DND-41 (cell line): ENCODE data around the gene FABP3.

Source experiments
- ATAC-seq: fragments of 200-7000 bp; cut with Tn5 transposase; 3 replicates; pipeline ENCODE4 v1.9.1; 2021; ENCODE audit warnings: low read depth; ENCODE audit not compliant: insufficient read depth
- DNase-seq: peaks from one replicate; pipeline ENCODE4 v3.0.0-alpha.2; 2020
- H2AFZ ChIP-seq: 2 replicates; pipeline ENCODE4 v1.6.0; 2012; ENCODE audit warnings: low read depth, low read length
- H3K27ac ChIP-seq: 2 replicates; pipeline ENCODE4 v1.5.1; 2012; ENCODE audit warnings: low read length, inconsistent platforms
- H3K27me3 ChIP-seq: fragments of 200-600 bp; sonication (generic); 2 replicates; pipeline ENCODE4 v1.6.0; 2012; ENCODE audit warnings: low read length, mild to moderate bottlenecking, inconsistent platforms; ENCODE audit not compliant: insufficient read depth, poor library complexity
- H3K36me3 ChIP-seq: 2 replicates; pipeline ENCODE4 v1.5.1; 2012; ENCODE audit warnings: low read length, inconsistent platforms; ENCODE audit not compliant: insufficient read depth
- H3K4me1 ChIP-seq: 2 replicates; pipeline ENCODE4 v1.5.1; 2012; ENCODE audit warnings: mild to moderate bottlenecking, low read length; ENCODE audit not compliant: insufficient read depth
- H3K4me2 ChIP-seq: 2 replicates; pipeline ENCODE4 v1.6.0; 2012; ENCODE audit warnings: mild to moderate bottlenecking, moderate library complexity, low read length, inconsistent platforms; ENCODE audit not compliant: insufficient read depth
- H3K4me3 ChIP-seq, 2 experiments: fragments of 200-600 bp in 1 of 2; shearing (Covaris generic) in 1 of 2; 2 replicates each; pipeline ENCODE4 v1.5.1; 2012 to 2016; ENCODE audit warnings: inconsistent platforms in 2 of 2, low read length in 2 of 2, mild to moderate bottlenecking in 2 of 2, low read depth in 1 of 2, moderate library complexity in 1 of 2
- H3K79me2 ChIP-seq: 2 replicates; pipeline ENCODE4 v1.6.0; 2012; ENCODE audit warnings: low read length, inconsistent platforms; ENCODE audit not compliant: insufficient read depth
- H3K9ac ChIP-seq: 2 replicates; pipeline ENCODE4 v1.6.0; 2012; ENCODE audit warnings: low read depth, mild to moderate bottlenecking, inconsistent platforms, low read length, moderate library complexity
- H3K9me3 ChIP-seq: 2 replicates; pipeline ENCODE4 v1.5.1; 2012; ENCODE audit warnings: low read length, moderate library complexity, mild to moderate bottlenecking, inconsistent platforms; ENCODE audit not compliant: insufficient read depth, severe bottlenecking
- H4K20me1 ChIP-seq: 2 replicates; pipeline ENCODE4 v1.6.0; 2012; ENCODE audit warnings: low read length; ENCODE audit not compliant: insufficient read depth
- EZH2 ChIP-seq: IDR thresholded peaks from 3 replicates; pipeline ENCODE4 v1.6.1; 2012; ENCODE audit warnings: borderline replicate concordance, low read depth, mild to moderate bottlenecking, moderate library complexity, low read length, inconsistent platforms; ENCODE audit not compliant: severe bottlenecking
- TF ChIP-seq, protein P1 (sequence below): IDR thresholded peaks from 2 replicates; pipeline ENCODE4 v1.5.1; 2012; ENCODE audit warnings: borderline replicate concordance, low read length, moderate library complexity, mild to moderate bottlenecking; ENCODE audit not compliant: poor library complexity, severe bottlenecking; ENCODE audit errors: extremely low read depth

The FABP3 gene

DNA sequence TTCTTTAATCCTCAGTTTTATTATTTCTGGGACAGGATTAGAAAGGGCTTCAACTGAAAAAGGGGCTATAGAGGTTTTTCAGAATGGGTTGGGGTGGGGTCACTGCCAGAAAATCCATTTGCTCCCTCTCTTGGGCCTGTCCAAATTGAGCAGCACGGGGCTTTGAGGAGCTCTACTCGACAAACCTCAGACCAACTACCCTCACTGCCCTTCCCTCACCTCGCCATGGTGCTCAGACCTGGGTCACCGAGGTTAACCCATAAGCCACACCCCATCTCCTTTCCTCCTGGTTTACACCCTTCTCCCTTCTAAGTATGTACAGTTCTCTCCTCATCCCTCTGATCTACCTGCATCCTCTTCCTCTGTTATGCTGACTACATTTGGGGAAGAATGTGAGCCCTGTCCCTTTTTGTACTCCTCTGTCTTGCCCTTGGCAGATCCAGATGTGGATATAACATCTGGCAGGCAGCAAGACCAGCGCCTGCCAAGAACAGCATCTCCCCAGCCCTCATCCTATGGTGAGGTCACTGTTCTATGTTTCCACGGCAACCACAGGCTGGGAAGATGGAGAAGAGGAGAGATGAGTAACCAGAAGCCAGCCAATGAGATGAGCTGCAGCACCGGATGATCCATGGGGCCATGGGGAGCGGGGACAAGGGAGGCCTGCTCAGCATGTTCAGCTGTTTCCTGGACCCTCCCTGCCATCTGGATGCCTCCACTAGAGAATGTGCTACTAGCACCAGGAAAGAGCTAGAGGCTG, 3.7 kb upstream of the FABP3 start:
- DNase-seq (no peak), ATAC-seq (no peak)
- Histone ChIP-seq H3K79me2 (no peaks in the 10 kb centered on the region), H3K36me3 (no peaks in the 10 kb centered on the region), H3K27me3 (no peaks in the 10 kb centered on the region), H3K4me1 (peaks cover 18% of the 10 kb centered on the region), H3K4me3 (no peak overlapping the region), H2AFZ (no peak overlapping the region), H4K20me1 (no peaks in the 10 kb centered on the region), H3K4me2 (no peak overlapping the region), H3K9me3 (no peaks in the 10 kb centered on the region), H3K27ac (no peak overlapping the region), H3K9ac (no peak overlapping the region)
- TF ChIP-seq EZH2, result no peak
- TF ChIP-seq, protein P1, sequence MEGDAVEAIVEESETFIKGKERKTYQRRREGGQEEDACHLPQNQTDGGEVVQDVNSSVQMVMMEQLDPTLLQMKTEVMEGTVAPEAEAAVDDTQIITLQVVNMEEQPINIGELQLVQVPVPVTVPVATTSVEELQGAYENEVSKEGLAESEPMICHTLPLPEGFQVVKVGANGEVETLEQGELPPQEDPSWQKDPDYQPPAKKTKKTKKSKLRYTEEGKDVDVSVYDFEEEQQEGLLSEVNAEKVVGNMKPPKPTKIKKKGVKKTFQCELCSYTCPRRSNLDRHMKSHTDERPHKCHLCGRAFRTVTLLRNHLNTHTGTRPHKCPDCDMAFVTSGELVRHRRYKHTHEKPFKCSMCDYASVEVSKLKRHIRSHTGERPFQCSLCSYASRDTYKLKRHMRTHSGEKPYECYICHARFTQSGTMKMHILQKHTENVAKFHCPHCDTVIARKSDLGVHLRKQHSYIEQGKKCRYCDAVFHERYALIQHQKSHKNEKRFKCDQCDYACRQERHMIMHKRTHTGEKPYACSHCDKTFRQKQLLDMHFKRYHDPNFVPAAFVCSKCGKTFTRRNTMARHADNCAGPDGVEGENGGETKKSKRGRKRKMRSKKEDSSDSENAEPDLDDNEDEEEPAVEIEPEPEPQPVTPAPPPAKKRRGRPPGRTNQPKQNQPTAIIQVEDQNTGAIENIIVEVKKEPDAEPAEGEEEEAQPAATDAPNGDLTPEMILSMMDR, result no peak

DNA sequence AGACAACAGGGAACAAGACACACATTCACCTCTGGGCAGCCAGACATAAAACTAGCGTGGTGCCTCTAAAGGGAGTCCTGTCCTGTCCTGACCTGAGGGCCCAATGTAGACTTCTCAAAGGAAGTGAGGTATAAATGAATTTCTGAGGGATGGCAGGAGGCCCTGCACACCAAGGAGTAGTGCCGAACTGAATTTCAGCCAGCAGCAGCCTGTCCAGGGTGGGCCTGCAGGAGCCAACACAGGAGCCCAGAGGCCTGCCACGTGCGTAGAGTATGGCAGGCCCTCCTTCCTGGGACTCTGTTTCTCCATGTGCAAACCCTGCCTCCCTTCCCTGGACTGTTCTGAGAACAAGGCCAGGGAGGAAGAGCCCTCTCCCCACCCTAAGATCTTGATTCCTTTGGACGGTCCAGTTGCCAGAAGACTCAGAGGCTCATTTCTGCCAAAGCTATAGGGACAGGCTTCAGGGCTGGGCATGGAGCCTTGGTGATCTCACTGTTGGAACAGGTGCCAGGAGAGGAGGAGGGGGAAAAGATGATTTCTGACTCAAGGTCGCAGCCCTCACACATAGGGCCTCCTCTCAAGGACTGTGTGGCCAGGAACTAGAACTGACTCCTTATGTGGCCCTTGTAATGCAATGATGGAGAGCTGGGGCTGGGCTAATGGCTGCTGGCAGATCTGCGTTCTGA, 1.8 kb upstream of the FABP3 start:
- DNase-seq (no peak), ATAC-seq (no peak)
- Histone ChIP-seq H2AFZ (no peak overlapping the region), H3K4me2 (0 out of 2 replicates have a peak overlapping the region, but pooled peaks have one; percentile 80), H3K9ac (no peak overlapping the region), H3K36me3 (no peaks in the 10 kb centered on the region), H3K4me3 (no peak overlapping the region), H3K79me2 (no peaks in the 10 kb centered on the region), H3K27ac (no peak overlapping the region), H3K4me1 (peaks cover 18% of the 10 kb centered on the region), H3K9me3 (no peaks in the 10 kb centered on the region), H3K27me3 (no peaks in the 10 kb centered on the region), H4K20me1 (no peaks in the 10 kb centered on the region)
- TF ChIP-seq, protein P1, result no peak
- no peak for TF ChIP-seq EZH2

DNA sequence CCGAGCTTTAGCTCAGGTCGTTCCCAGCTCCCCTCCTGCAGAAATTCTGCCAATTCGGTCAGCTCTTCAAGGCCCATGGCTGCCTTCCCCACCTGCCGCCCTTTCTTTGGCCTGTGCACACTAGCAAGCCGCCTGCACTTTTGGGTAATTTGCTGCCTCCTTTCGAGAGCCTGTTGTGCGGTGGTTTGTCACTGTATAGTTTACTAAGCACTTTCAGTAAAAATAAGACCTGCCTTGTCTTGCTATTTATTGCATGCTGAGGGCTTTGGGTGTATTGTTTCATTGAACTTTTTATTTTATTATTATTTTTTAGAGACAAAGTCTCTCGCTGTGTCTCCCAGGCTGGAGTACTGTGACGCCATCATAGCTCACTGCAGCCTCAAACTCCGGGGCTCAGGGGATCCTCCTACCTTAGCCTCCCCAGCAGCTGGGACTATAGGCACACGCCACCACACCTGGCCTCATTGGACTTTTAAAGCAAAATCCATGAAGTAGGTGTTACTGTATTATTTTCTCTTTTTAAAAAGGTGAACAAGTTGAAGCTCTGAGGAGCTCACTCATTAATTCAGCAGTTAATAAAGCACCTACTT, 1.1 kb upstream of the FABP3 start:
- DNase-seq (no peak), ATAC-seq (0 out of 3 replicates have a peak, but pooled peaks have one; percentile 5)
- Histone ChIP-seq H3K27ac (peak overlapping the region; percentile 65), H3K9me3 (no peaks in the 10 kb centered on the region), H3K27me3 (no peaks in the 10 kb centered on the region), H3K4me1 (peaks cover 18% of the 10 kb centered on the region), H3K36me3 (no peaks in the 10 kb centered on the region), H3K4me3 (peak overlapping the region in 1 of 2 experiments; percentile 55; a peak in 2 of 4 replicates), H3K9ac (peak overlapping the region; percentile 49), H2AFZ (peak overlapping the region; percentile 80), H3K79me2 (no peaks in the 10 kb centered on the region), H3K4me2 (peak overlapping the region; percentile 80), H4K20me1 (no peaks in the 10 kb centered on the region)
- TF ChIP-seq, protein P1, result no peak
- no peak for TF ChIP-seq EZH2
